HepG2 (cell line): ENCODE results near the gene TSPAN17.

ENCODE experiments used
- KLF16 ChIP-seq, 2 experiments: sonication (generic) in 1 of 2; formaldehyde crosslinking in 1 of 2; IDR thresholded peaks; 2 replicates each; pipeline versions ENCODE4 v1.6.1 to v1.8.0; 2016 to 2023; ENCODE audit warnings: missing genetic modification reagents in 2 of 2, missing compliant biosample characterization in 1 of 2
- NR2C2 ChIP-seq: sonication (generic); formaldehyde crosslinking; IDR thresholded peaks from 2 replicates; pipeline ENCODE4 v1.4.0; 2020; ENCODE audit warnings: missing genetic modification reagents, mild to moderate bottlenecking, moderate library complexity, borderline replicate concordance
- POLR2AphosphoS5 ChIP-seq: IDR thresholded peaks from 2 replicates; pipeline ENCODE4 v1.6.1; 2012; ENCODE audit warnings: low read depth, low read length
- ZFP90 ChIP-seq: sonication (generic); formaldehyde crosslinking; IDR thresholded peaks from 2 replicates; pipeline ENCODE4 v1.8.0; 2022; ENCODE audit warnings: missing genetic modification reagents, mild to moderate bottlenecking, inconsistent platforms, borderline replicate concordance
- TF ChIP-seq, protein P1 (sequence below): sonication (generic); formaldehyde crosslinking; IDR thresholded peaks from 2 replicates; pipeline ENCODE4 v1.4.0; 2020; ENCODE audit warnings: missing genetic modification reagents, mild to moderate bottlenecking, borderline replicate concordance
- TF ChIP-seq, protein P2 (sequence below): IDR thresholded peaks from 2 replicates; pipeline ENCODE4 v1.6.1; 2016; ENCODE audit warnings: low read depth

DNA sequence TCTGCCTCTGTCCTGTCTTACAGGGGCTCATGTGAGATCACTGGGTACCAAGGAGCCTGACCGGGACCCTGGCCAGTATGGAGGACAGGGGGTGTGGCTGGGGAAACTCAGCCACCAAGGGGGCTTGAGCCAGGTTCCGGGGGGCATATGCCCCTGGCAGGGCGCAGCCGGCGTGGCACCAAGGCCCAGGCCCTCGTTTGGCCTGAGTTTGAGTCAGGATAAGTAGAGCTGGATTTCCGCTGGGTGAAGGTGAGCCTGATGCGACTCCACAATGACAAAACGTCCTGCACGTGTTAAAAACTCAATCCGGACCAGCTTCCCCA, 616 bp upstream of the TSPAN17 start:
- TF ChIP-seq, protein P1, sequence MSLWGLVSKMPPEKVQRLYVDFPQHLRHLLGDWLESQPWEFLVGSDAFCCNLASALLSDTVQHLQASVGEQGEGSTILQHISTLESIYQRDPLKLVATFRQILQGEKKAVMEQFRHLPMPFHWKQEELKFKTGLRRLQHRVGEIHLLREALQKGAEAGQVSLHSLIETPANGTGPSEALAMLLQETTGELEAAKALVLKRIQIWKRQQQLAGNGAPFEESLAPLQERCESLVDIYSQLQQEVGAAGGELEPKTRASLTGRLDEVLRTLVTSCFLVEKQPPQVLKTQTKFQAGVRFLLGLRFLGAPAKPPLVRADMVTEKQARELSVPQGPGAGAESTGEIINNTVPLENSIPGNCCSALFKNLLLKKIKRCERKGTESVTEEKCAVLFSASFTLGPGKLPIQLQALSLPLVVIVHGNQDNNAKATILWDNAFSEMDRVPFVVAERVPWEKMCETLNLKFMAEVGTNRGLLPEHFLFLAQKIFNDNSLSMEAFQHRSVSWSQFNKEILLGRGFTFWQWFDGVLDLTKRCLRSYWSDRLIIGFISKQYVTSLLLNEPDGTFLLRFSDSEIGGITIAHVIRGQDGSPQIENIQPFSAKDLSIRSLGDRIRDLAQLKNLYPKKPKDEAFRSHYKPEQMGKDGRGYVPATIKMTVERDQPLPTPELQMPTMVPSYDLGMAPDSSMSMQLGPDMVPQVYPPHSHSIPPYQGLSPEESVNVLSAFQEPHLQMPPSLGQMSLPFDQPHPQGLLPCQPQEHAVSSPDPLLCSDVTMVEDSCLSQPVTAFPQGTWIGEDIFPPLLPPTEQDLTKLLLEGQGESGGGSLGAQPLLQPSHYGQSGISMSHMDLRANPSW (CRISPR knock-in tag): no peak
- TF ChIP-seq POLR2AphosphoS5 (no peak), ZFP90 (CRISPR knock-in tag) (no peak), NR2C2 (CRISPR knock-in tag) (no peak), KLF16 (CRISPR knock-in tag; IDR thresholded peaks at IDR 0.05) (no peak)
- TF ChIP-seq, protein P2, sequence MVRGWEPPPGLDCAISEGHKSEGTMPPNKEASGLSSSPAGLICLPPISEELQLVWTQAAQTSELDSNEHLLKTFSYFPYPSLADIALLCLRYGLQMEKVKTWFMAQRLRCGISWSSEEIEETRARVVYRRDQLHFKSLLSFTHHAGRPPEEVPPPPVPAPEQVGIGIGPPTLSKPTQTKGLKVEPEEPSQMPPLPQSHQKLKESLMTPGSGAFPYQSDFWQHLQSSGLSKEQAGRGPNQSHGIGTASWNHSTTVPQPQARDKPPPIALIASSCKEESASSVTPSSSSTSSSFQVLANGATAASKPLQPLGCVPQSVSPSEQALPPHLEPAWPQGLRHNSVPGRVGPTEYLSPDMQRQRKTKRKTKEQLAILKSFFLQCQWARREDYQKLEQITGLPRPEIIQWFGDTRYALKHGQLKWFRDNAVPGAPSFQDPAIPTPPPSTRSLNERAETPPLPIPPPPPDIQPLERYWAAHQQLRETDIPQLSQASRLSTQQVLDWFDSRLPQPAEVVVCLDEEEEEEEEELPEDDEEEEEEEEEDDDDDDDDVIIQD (CRISPR knock-in tag): no peak
